A549 (cell line): ENCODE measurements around the gene CNKSR3. TPM values are rescaled to one million over a fixed set of nuclear protein-coding genes. Genes with fewer than 3 reads are reported as not detected.

Source experiments
- ATAC-seq, 2 experiments: fragments of 200-7000 bp in 1 of 2; fragments of >200 bp in 1 of 2; cut with Nextera tagmentation in 1 of 2; cut with Tn5 transposase in 1 of 2; 3 replicates each; pipeline versions ENCODE4 v1.8.0 to v1.9.1; 2018 to 2020; ENCODE audit warnings: mild to moderate bottlenecking in 1 of 2, moderate library complexity in 1 of 2
- CTCF ChIA-PET: fragments of 300-600 bp; sonication (Branson Sonifier 250); formaldehyde crosslinking; extraction: SDS; loops from one replicate; lab custom pipeline; 2021; ENCODE audit warnings: antibody characterized with exemption, inconsistent platforms; lab: Yijun Ruan, JAX
- POLR2A ChIA-PET: fragments of 350-600 bp; formaldehyde crosslinking; extraction: SDS; loops from one replicate; lab custom pipeline; 2021; ENCODE audit warnings: antibody characterized with exemption, inconsistent platforms; lab: Yijun Ruan, JAX
- DNase-seq, 2 experiments: peaks; one replicate each; pipeline versions ENCODE4 v3.0.0 to v3.0.0-alpha.2; 2011 to 2016; ENCODE audit warnings: low read depth in 1 of 2, low spot score in 1 of 2
- FAIRE-seq: peaks from 2 replicates; lab custom pipeline; 2011; peaks lifted over from hg19 to GRCh38; lab: Jason Lieb, UNC
- H3K27ac ChIP-seq, 2 experiments: fragments of >200 bp; sonication (Bioruptor Twin); formaldehyde crosslinking; 3 replicates each; pipeline ENCODE4 v1.5.1; 2016 to 2017
- H3K4me1 ChIP-seq: fragments of >200 bp; sonication (Bioruptor Twin); formaldehyde crosslinking; 3 replicates; pipeline ENCODE4 v1.6.1; 2016
- H3K4me2 ChIP-seq: fragments of >200 bp; sonication (Bioruptor Twin); formaldehyde crosslinking; 3 replicates; pipeline ENCODE4 v1.6.1; 2016
- H3K4me3 ChIP-seq: fragments of >200 bp; sonication (Bioruptor Twin); formaldehyde crosslinking; 3 replicates; pipeline ENCODE4 v1.5.1; 2016
- H3K9me3 ChIP-seq: fragments of >200 bp; sonication (Bioruptor Twin); formaldehyde crosslinking; 3 replicates; pipeline ENCODE4 v1.6.1; 2016
- ATOH8 ChIP-seq: fragments of 250-450 bp; sonication (Bioruptor Pico); IDR thresholded peaks from 2 replicates; pipeline ENCODE4 v1.5.0; 2020; ENCODE audit warnings: low read depth, mild to moderate bottlenecking, moderate library complexity
- BCL3 ChIP-seq: fragments of >200 bp; sonication (Bioruptor Twin); formaldehyde crosslinking; IDR thresholded peaks from 3 replicates; pipeline ENCODE4 v1.6.1; 2016
- BHLHE40 ChIP-seq: IDR thresholded peaks from 2 replicates; pipeline ENCODE4 v1.6.1; 2012; ENCODE audit warnings: low read depth, low read length, inconsistent platforms
- CBX8 ChIP-seq: fragments of 200-600 bp; sonication (generic); IDR thresholded peaks from 2 replicates; pipeline ENCODE4 v1.6.1; 2016
- CEBPB ChIP-seq, 2 experiments: fragments of >200 bp in 1 of 2; sonication (Bioruptor Twin) in 1 of 2; formaldehyde crosslinking in 1 of 2; IDR thresholded peaks; 2 replicates each; pipeline ENCODE4 v1.6.1; 2012 to 2016
- FOSB ChIP-seq: fragments of 250-450 bp; sonication (Bioruptor Pico); IDR thresholded peaks from 2 replicates; pipeline ENCODE4 v1.5.0; 2020; ENCODE audit warnings: mild to moderate bottlenecking, moderate library complexity
- FOSL2 ChIP-seq, 2 experiments: fragments of 450-650 bp in 1 of 2; fragments of >200 bp in 1 of 2; sonication (Bioruptor Twin) in 1 of 2; formaldehyde crosslinking; IDR thresholded peaks; 2 replicates each; pipeline versions ENCODE4 v1.5.0 to v1.6.1; 2016 to 2020; ENCODE audit warnings: mild to moderate bottlenecking in 1 of 2, moderate library complexity in 1 of 2
- GATA3 ChIP-seq: IDR thresholded peaks from 2 replicates; pipeline ENCODE4 v1.6.1; 2012; ENCODE audit warnings: borderline replicate concordance
- HOXA7 ChIP-seq: fragments of 250-450 bp; sonication (Bioruptor Pico); IDR thresholded peaks from 2 replicates; pipeline ENCODE4 v1.5.0; 2020; ENCODE audit warnings: mild to moderate bottlenecking, moderate library complexity
- HOXB5 ChIP-seq: fragments of 250-450 bp; sonication (Bioruptor Pico); IDR thresholded peaks from 2 replicates; pipeline ENCODE4 v1.5.0; 2020; ENCODE audit warnings: mild to moderate bottlenecking, moderate library complexity
- JUN ChIP-seq, 2 experiments: fragments of >200 bp; sonication (Bioruptor Twin); formaldehyde crosslinking; IDR thresholded peaks; 2 replicates in 1 of 2; 3 replicates in 1 of 2; pipeline ENCODE4 v1.6.1; 2016 to 2017
- KDM1A ChIP-seq: fragments of 200-600 bp; sonication (generic); IDR thresholded peaks from 2 replicates; pipeline ENCODE4 v1.6.1; 2016; ENCODE audit warnings: low read depth, mild to moderate bottlenecking
- MAFK ChIP-seq: fragments of 450-650 bp; IDR thresholded peaks from 2 replicates; pipeline ENCODE4 v1.6.1; 2014; ENCODE audit not compliant: partially characterized antibody
- MAX ChIP-seq: IDR thresholded peaks from 2 replicates; pipeline ENCODE4 v1.6.1; 2012
- RAD21 ChIP-seq, 2 experiments: fragments of >200 bp in 1 of 2; sonication (Bioruptor Twin) in 1 of 2; formaldehyde crosslinking in 1 of 2; IDR thresholded peaks in 1 of 2; conservative IDR thresholded peaks in 1 of 2; 2 replicates in 1 of 2; 3 replicates in 1 of 2; pipeline ENCODE4 v1.6.1; 2012 to 2018; ENCODE audit warnings: inconsistent platforms in 1 of 2
- RFX5 ChIP-seq: fragments of 450-650 bp; IDR thresholded peaks from 2 replicates; pipeline ENCODE4 v1.7.1; 2014; ENCODE audit warnings: antibody characterized with exemption, mild to moderate bottlenecking, moderate library complexity
- SMC3 ChIP-seq: fragments of >200 bp; sonication (Bioruptor Twin); formaldehyde crosslinking; IDR thresholded peaks from 3 replicates; pipeline ENCODE4 v1.6.1; 2018; ENCODE audit warnings: inconsistent platforms
- SREBF2 ChIP-seq: fragments of 450-650 bp; IDR thresholded peaks from 2 replicates; pipeline ENCODE4 v1.6.1; 2014; ENCODE audit warnings: mild to moderate bottlenecking, moderate library complexity
- USF2 ChIP-seq: fragments of 450-650 bp; IDR thresholded peaks from 2 replicates; pipeline ENCODE4 v1.6.1; 2014; ENCODE audit warnings: antibody characterized with exemption
- ZC3H11A ChIP-seq: fragments of 450-650 bp; IDR thresholded peaks from 2 replicates; pipeline ENCODE4 v1.6.1; 2014; ENCODE audit warnings: antibody characterized with exemption, mild to moderate bottlenecking
- WGBS: methylation state at CpG from one replicate; pipeline ENCODE4 v1.1.6; 2017; ENCODE audit errors: missing lambda C conversion rate; 5-methylcytosine and 5-hydroxymethylcytosine counted together
- polyA plus RNA-seq, 4 experiments: library from polyadenylated mRNA; depleted of rRNA in 3 of 4; stranded (reverse); fragments of >200 nt; fragmentation: RNase III in 1 of 4; extraction: RNeasy Plus Mini Kit Qiagen cat#74134 plus additional on column Dnase treatment in 1 of 4; gene quantifications; 2 replicates in 3 of 4; 3 replicates in 1 of 4; pipeline ENCODE4 v1.2.3, GENCODE V29; 2011 to 2017

CNKSR3 gene
- polyA plus RNA-seq, 2 of the 4 experiments (the other 2 are of a cell fraction): 2.9 to 3.5 TPM

- ChIA-PET CTCF (interaction anchor here (1.3 kb wide), 1 partner anchor 18 kb away, joined by 5 read pairs; no protein-coding TSS in a partner anchor), POLR2A (no interaction called here)
- FAIRE-seq: no peak
- Histone ChIP-seq H3K4me1 (no peaks in the 10 kb centered on the region), H3K4me2 (no peak overlapping the region), H3K4me3 (no peak overlapping the region), H3K9me3 (no peaks in the 10 kb centered on the region), H3K27ac (no peak overlapping the region)
- no peak for ATAC-seq
- TF ChIP-seq RAD21 (conservative IDR thresholded peaks at IDR 0.05 in 1 of 2, IDR thresholded peaks at IDR 0.05 in 1 of 2): no peak
- no peak for TF ChIP-seq GATA3
- no peak for TF ChIP-seq CEBPB (IDR thresholded peaks at IDR 0.05)
- no peak for TF ChIP-seq KDM1A
- no peak for DNase-seq
- 48% methylated on average over 5 of the region's 5 CpGs for WGBS
Measured at GRCh38 chr6:154520280-154520679, 9.8 kb upstream of the CNKSR3 start.

GRCh38 chr6:154518396-154518795 is 7.9 kb upstream of the CNKSR3 start:
- Histone ChIP-seq H3K4me1 (no peaks in the 10 kb centered on the region), H3K4me2 (no peak overlapping the region), H3K4me3 (no peak overlapping the region), H3K27ac (no peak overlapping the region), H3K9me3 (no peaks in the 10 kb centered on the region)
- POLR2A ChIA-PET: no interaction called here
- ATAC-seq (no peak), FAIRE-seq (no peak), DNase-seq (no peak)
- 94% methylated on average over 5 of the region's 6 CpGs for WGBS
- no peak for TF ChIP-seq RAD21 (conservative IDR thresholded peaks at IDR 0.05 in 1 of 2, IDR thresholded peaks at IDR 0.05 in 1 of 2)
- TF ChIP-seq FOSL2 (IDR thresholded peaks at IDR 0.05): no peak
- no peak for TF ChIP-seq FOSL2 (CRISPR knock-in tag; IDR thresholded peaks at IDR 0.05)
- no peak for TF ChIP-seq ATOH8 (CRISPR knock-in tag)
- no peak for TF ChIP-seq BHLHE40
- TF ChIP-seq FOSB (CRISPR knock-in tag): no peak
- no peak for TF ChIP-seq HOXB5 (CRISPR knock-in tag)
- TF ChIP-seq SREBF2: no peak
- TF ChIP-seq JUN (IDR thresholded peaks at IDR 0.05): no peak
- no peak for TF ChIP-seq USF2
- no peak for TF ChIP-seq MAX
- no peak for TF ChIP-seq RFX5
- no peak for TF ChIP-seq ZC3H11A
- TF ChIP-seq SMC3: no peak
- CTCF ChIA-PET: interaction anchor here (0.6 kb wide), 1 partner anchor 41 kb away, joined by 3 read pairs; no protein-coding TSS in a partner anchor

GRCh38 chr6:154516276-154516675 is 5.8 kb upstream of the CNKSR3 start:
- ChIA-PET POLR2A (no interaction called here), CTCF (no interaction called here)
- Histone ChIP-seq H3K4me2 (no peak overlapping the region), H3K27ac (no peak overlapping the region), H3K4me1 (peaks cover 7% of the 10 kb centered on the region; the same call in 2 of the 3 replicates), H3K4me3 (no peak overlapping the region), H3K9me3 (no peaks in the 10 kb centered on the region)
- ATAC-seq: no peak
- WGBS: 95% methylated on average over 5 of the region's 5 CpGs
- TF ChIP-seq CBX8 (no peak), HOXA7 (no peak), BCL3 (no peak), MAFK (no peak)
- DNase-seq: no peak
- no peak for FAIRE-seq
